Activated CD4-positive, alpha-beta T cell treated with anti-CD3 and anti-CD28 coated beads for 48 hours (primary cell): ENCODE results near the gene SPOCK2.

Experiments
- DNase-seq: peaks from one replicate; pipeline ENCODE4 v3.0.0-alpha.2; 2020

Gene SPOCK2

GRCh38 chr10:72069751-72070526, 18.4 kb downstream of the SPOCK2 start:
- no peak for DNase-seq

DNA sequence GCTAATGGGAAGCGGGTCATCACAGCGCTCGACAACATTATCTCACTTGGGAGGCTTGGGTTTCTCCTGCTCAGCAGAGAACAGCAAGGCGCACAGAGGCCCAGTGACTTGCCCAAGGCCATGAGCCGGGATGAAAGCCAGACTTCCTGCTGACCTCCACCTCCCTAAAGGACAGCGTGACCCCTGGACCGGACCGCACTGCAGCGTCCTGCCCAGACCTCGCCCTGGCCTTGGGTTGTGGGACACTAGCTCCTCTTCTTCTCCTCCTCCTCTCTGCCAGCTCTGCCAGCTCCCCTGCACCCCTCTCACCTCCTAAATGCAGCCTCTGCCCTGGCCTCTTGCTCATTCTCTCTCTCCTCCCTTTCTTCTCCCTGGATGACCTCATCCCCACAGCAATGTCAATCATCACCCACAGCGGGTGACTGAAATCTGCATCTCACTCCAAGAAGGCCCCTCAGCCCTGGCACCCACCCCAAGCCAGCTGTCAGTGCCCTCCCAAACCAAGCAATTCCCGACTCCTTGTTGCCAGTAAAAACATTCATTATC, 19.4 kb downstream of the SPOCK2 start:
- no peak for DNase-seq

GRCh38 chr10:72068126-72068765, 20.1 kb downstream of the SPOCK2 start:
- no peak for DNase-seq

GRCh38 chr10:72067463-72068125, 20.8 kb downstream of the SPOCK2 start:
- DNase-seq = no peak

DNA sequence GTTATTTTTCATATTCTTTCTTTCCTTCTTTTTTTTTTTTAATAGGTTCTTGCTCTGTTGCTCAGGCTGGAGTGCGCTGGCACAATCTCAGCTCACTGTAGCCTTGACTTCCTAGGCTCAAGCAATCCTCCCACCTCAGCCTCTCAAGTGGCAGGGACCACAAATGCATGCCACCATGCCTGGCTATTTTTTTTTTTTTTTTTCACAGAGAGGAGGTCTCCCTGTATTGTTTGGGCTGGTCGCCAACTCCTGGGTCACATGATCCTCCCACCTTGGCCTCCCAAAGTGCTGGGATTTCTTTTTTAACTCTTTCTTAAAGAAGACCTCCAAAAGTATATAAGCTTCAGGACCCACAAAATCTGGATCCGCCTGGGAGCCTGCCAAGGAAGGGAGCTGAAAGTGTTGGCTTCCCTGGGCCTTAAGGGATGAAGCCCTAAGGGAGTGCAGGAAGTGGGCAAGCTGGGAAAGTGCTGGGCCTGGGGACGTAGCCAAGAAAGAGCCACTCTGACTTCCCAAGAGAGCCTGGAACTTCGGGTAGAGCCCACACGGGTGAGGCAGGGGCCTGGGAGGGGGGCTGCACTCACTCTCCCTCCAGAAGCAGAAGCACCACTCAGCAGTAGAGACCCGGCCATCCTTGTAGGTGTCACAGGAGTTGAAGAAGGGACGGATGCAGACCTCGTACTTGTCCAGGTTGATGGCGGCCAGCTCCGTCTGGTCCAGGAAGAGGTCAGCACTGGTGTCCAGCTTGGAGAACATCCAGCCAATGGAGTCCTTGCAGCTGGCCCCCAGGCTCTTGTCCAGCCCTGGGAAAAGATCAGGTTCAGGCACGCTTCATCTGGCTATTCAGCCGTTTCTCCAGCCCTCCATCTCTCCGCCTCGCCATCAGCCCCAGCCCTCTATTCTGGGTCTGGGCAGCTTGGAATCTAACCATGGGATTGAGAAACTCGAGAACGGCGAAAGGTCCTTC, 21.8 kb downstream of the SPOCK2 start:
- DNase-seq = no peak

GRCh38 chr10:72065439-72066025, 22.8 kb downstream of the SPOCK2 start:
- no peak for DNase-seq

- DNase-seq = no peak
Observed at GRCh38 chr10:72063703-72064391, 24.5 kb downstream of the SPOCK2 start.

DNA sequence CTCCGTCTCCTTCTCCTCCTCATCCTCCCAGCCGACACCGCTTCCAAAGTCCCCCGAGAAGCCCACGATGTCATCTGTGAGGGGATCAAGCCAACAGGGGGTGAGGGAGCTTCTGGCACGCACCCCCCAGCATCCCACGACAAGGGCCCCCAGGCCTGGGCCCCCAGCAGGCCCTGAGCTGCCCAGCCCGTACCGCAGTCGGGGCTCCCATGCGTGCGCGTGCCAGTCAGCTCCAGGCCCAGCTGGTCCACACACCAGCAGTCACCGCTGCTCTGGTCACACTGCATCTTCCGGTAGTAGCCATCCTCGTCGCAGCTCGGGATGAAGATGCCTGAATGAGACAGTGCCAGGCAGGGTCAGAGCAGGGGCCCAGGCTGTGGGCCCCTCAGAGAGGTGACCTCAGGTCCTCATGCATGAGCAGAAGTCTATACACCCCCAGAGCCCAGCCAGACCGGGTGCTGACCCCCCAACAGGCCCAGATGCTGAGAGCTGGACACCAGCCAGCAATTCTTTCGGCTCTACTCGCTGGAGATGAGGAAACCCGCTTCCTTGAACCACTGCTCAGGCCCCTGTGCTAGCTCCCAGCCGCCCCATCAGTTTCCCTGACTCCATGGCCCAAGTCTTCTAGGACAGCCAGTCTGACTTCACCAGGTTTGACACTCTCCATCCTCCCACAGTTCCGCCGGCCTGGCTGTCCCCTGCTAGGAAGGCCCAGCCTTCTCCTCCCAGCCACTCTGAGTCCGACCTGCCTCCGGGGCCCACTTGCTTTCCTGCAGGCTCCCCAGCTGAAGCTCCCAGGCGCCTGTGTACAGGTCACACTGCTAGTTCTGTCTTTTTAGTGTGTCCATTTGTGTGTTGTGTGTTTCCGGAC, 25.3 kb downstream of the SPOCK2 start:
- DNase-seq = no peak

DNA sequence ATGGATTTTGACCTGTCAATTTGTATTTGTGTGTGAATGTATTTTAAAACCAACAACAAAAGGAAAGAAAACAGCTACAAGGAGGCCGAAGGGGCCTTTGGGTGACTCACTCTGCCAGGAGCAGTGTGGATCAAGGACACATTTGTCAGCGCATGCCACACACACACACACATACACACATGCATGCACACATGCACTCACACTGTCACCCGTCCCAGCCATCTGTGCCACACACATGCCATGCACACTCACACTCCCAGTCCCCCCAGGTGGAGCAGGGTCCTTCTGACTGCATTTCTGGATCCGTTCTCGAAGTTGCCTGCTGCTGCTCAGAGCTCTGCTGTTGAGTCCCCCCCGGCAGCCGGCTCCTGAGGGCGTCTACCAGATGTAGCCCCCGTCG, 26.0 kb downstream of the SPOCK2 start:
- no peak for DNase-seq

DNA sequence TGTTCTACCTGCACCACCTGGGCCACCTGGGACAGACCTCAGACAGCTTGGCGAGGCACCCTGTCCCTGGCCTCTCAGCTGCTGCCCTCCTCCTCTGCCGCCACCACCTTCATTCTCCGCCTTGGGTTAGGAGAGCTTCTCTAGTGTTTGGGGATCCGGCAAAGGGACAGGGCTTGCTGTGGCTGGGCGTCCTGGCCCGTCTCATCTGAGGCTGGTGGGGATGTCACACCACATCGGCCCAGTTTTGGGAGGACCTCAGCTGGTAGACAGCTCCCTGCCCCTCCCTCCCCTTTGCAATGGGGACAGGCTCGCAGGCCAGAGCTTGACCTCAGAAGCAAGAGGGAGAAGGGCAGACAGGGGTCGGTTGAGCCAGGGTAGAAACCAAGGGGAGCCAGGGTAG, 26.4 kb downstream of the SPOCK2 start:
- no peak for DNase-seq

DNA sequence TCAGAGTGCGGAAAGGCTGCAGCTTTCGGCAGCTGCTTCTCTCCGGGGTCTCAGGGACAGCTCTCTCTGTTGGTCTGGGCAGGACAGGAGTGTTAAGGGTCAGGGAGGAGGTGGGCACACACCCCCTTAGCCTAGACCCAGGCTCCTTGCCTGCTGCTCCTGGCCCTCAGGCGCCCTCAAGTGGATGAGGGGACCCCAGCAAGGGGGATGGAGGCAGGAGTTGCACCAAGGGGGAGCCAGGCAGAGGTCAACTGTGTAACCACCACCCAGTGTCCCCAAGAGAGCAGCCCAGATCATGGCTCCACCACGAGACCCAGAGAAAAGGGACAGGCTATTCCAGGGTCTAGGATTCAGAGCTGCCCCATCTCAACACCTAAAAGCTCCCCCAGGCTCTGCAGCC, 26.9 kb downstream of the SPOCK2 start:
- no peak for DNase-seq

DNA sequence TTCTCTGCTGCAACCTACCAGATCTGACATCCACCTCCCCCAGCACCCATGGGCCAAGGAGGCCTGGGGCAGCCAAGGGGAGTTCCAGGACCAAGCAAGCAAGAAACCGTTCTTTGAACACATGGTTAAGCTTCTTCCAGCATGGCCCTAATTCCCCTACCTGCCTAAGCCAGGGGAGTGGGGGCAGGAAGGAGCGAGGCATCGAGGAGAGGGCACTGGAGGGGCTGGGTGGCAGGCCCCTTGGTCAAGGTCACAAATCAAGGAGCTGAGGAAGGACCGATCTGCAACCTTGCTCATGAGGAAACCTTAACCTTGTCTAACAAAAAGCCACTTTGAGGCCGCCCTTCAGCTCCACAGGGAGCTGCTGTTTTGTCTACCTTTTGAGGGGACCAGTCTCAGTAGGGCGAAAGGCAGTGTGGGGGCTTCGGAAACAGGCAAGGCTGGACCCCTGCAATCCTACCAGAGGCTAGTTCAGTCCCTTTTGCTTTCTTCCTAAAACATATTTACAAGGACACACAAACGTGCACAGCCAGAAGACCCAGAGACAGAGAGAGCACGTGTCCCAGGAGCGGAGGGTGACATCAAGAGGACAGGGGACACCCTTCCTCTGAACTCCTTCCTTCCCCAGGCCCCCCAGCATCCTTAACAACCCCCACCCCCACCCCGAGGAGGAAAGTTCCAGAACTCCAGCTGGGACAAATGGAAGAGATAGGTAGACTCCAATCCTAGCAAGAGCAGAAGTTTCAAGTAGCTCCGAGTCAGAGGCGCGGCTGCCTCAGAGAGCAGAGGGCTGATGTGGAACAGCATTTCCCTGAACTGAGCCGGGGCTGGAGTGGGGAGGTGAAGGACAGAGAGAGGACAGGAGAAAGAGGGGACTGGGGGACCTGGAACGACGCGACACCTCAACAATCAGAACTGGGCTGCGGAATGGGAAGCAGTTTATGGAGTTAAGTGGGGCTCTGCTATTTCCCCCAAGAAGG, 28.2 kb downstream of the SPOCK2 start:
- no peak for DNase-seq

GRCh38 chr10:72058989-72059842, 29.1 kb downstream of the SPOCK2 start:
- no peak for DNase-seq

DNA sequence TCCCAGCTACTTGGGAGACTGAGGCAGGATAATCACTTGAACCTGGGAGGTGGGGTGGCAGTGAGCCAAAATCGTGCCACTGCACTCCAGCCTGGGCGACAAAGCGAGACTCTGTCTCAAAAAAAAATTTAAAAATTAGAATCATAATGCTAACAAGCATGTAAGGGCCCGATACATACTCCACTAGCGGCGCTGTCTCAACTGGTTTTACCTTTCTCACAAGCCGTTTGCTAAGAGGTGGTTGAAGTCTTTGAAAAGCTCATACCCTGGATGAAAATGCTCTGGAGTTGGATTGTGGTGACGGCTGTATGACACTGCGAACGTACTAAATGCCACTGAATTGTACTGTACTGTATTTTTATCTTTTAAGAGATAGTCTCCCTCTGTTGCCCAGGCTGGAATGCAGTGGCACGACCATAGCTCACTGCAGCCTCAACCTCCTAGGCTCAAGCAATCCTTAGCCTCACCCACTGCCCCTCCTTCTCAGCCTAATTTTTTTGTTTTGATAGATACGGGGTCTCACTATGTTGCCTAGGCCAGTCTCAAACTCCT, 29.9 kb downstream of the SPOCK2 start:
- no peak for DNase-seq

DNA sequence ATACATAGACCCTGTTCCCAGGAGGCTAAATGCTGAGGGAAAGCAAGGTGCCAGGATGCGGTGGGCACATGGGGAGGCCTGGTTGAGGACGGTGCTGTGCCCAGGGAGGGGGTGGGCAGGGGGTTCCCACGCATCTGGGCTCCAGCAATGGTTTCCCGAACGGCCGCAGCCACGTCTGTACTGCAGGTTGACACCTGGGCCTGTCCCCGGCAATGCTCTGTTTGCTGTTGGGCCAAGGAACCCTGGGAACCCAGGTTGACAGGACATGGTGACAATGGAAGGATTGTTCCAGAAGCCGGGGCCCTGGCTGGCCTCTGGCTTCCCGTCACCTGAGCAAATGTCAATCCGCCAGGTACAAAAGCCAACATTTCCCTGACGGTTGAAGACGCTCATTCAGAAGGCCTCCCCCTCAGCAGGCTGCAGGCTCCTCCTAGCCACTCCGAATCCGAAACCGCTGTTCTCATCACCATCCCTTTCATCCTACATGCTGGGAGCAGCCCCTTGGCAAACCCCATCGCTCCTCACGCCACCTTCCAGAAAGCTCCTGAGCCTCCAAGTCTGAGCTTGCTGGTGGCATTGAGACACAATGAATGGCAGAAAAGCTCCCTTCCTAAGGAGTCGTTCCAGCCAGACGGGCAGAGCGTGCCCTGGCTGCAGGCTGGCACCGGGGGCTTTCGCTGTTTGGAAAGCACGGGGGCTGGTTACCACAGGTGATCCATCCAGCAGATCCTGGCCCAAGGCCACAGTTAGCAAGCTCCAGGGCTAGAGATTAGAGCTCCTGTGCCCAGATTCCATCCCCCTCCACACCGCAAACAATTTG, 31.2 kb downstream of the SPOCK2 start:
- no peak for DNase-seq

DNA sequence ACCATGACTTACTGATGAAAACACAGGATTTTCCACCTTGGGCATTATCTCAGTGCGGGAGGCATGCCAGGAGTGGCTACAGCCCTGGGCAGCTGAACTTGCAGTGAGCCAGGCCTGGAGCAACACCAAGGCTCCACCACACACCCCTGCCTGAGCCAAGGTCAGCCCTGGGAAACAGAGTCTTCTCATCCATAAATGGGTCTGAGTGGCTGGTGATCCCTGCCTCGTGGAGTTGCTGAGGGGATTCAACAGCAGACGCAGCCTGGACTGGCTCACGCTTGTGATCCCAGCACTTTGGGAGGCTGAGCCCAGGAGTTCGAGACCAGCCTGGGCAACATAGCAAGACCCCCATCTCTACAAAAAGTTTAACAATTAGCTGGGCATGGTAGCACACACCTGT, 32.2 kb downstream of the SPOCK2 start:
- DNase-seq = no peak

DNA sequence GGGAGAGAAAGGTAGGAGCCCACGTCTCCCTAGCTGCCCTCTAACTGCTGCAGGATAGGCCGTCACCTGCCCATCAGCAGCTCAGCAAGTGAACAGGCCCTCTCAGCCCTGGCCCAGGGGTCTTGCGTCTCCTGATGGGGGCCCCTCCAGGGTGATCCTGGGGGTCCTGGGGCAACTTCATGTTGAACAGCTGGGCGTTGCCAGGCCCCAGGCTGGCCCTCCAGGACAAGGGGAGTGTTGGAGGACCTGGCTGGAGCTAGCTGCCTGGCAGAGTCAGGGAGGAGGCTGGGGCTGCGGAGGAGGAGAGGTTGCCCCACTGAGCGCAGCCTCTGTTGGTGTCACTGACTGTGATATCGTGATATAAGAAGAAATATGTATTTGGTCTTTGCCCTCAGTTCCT, 34.7 kb downstream of the SPOCK2 start:
- no peak for DNase-seq
